DOHH2 (cell line): ENCODE measurements around the gene ELL3.
A peak's percentile ranks its signal among the peaks of the same experiment; 100 is the strongest.
"Not testable (repeated sequence)": the region's sequence is repeated elsewhere in the genome, so short reads cannot be mapped to it uniquely, and the experiment has no call there.

Experiments used
- H3F3A ChIP-seq: fragments of 200-600 bp; sonication (generic), shearing (Covaris generic); 2 replicates; pipeline ENCODE4 v1.6.0; 2016; ENCODE audit warnings: antibody characterized with exemption, mild to moderate bottlenecking; ENCODE audit not compliant: control insufficient read depth, insufficient read depth
- H3K27ac ChIP-seq: fragments of 200-600 bp; sonication (generic); 2 replicates; pipeline ENCODE4 v1.5.1; 2014; ENCODE audit warnings: low read depth, mild to moderate bottlenecking, low read length, moderate library complexity
- H3K27me3 ChIP-seq: fragments of 200-600 bp; sonication (generic); 2 replicates; pipeline ENCODE4 v1.6.1; 2014; ENCODE audit warnings: mild to moderate bottlenecking, low read length, mixed read lengths; ENCODE audit not compliant: control insufficient read depth
- H3K36me3 ChIP-seq: fragments of 200-600 bp; sonication (generic); 2 replicates; pipeline ENCODE4 v1.6.1; 2014; ENCODE audit warnings: mild to moderate bottlenecking, low read length, moderate library complexity, mixed read lengths; ENCODE audit not compliant: control insufficient read depth
- H3K4me1 ChIP-seq: fragments of 200-600 bp; sonication (generic); 2 replicates; pipeline ENCODE4 v1.6.1; 2014; ENCODE audit warnings: mild to moderate bottlenecking, low read length, mixed read lengths; ENCODE audit not compliant: control insufficient read depth
- H3K4me2 ChIP-seq: fragments of 200-600 bp; sonication (generic); 2 replicates; pipeline ENCODE4 v1.6.0; 2014; ENCODE audit warnings: mild to moderate bottlenecking, low read length, moderate library complexity
- H3K4me3 ChIP-seq: fragments of 200-600 bp; sonication (generic); 2 replicates; pipeline ENCODE4 v1.5.1; 2014; ENCODE audit warnings: mild to moderate bottlenecking, low read length, mixed read lengths
- H3K79me2 ChIP-seq: fragments of 200-600 bp; sonication (generic); 2 replicates; pipeline ENCODE4 v1.6.1; 2014; ENCODE audit warnings: mild to moderate bottlenecking, low read length, mixed read lengths; ENCODE audit not compliant: control insufficient read depth
- H3K9me2 ChIP-seq: fragments of 200-600 bp; sonication (generic); replicated peaks from 2 replicates; pipeline ENCODE4 v1.6.1; 2014; ENCODE audit warnings: mild to moderate bottlenecking, low read length, mixed read lengths; ENCODE audit not compliant: control insufficient read depth
- H3K9me3 ChIP-seq: fragments of 200-600 bp; sonication (generic); 2 replicates; pipeline ENCODE4 v1.6.1; 2014; ENCODE audit warnings: antibody characterized with exemption, low read length, mixed read lengths; ENCODE audit not compliant: control insufficient read depth, insufficient read depth
- H4K20me1 ChIP-seq: fragments of 200-600 bp; sonication (generic); 2 replicates; pipeline ENCODE4 v1.6.0; 2014; ENCODE audit warnings: low read depth, mild to moderate bottlenecking, antibody characterized with exemption, low read length, moderate library complexity; ENCODE audit not compliant: control insufficient read depth, insufficient read depth
- CTCF ChIP-seq: fragments of 200-600 bp; sonication (generic); IDR thresholded peaks from one replicate; pipeline ENCODE4 v1.5.1; 2014; ENCODE audit warnings: antibody characterized with exemption, mild to moderate bottlenecking, low read depth, low read length; ENCODE audit not compliant: poor library complexity, severe bottlenecking
- EZH2phosphoT487 ChIP-seq: fragments of 200-600 bp; sonication (generic); IDR thresholded peaks from 2 replicates; pipeline ENCODE4 v1.6.1; 2017; ENCODE audit warnings: borderline replicate concordance, mild to moderate bottlenecking, antibody characterized with exemption, low read length, moderate library complexity, mixed read lengths

Gene ELL3

GRCh38 chr15:43776718-43777266 lies at the start of gene ELL3:
TSS of gene ELL3 (minus strand) at chr15:43776966. CDS start at chr15:43776901, 65 bp downstream.
- peak within 1 kb of the TSS; percentile 93 for H3K4me2 ChIP-seq
- H3K4me1 ChIP-seq = peaks cover 77% of the 10 kb centered on the region
- H3K4me3 ChIP-seq = peak within 1 kb of the TSS; percentile 95
- H3K36me3 ChIP-seq = peaks cover 77% of the 10 kb centered on the region
- TF ChIP-seq EZH2phosphoT487 (no peak), CTCF (no peak)
- peaks cover 65% of the 10 kb centered on the region for H3F3A ChIP-seq
- H3K27ac ChIP-seq = peak within 1 kb of the TSS; percentile 97
- H3K79me2 ChIP-seq = peaks cover 86% of the 10 kb centered on the region
- H3K9me3 ChIP-seq = no peaks in the 10 kb centered on the region
- H4K20me1 ChIP-seq = peaks cover 11% of the 10 kb centered on the region; the same call in 1 of the 2 replicates
- no peaks in the 10 kb centered on the region for H3K27me3 ChIP-seq
- no peaks in the 10 kb centered on the region for H3K9me2 ChIP-seq

GRCh38 chr15:43826029-43826507 lies 49.3 kb upstream of the ELL3 start:
- H4K20me1 ChIP-seq = peaks cover 13% of the 10 kb centered on the region; the same call in 1 of the 2 replicates
- H3K79me2 ChIP-seq = peaks cover 98% of the 10 kb centered on the region
- H3K4me2 ChIP-seq = peak overlapping the region; percentile 92
- H3K9me3 ChIP-seq = no peaks in the 10 kb centered on the region
- H3K4me1 ChIP-seq = peaks cover 61% of the 10 kb centered on the region
- H3K36me3 ChIP-seq = peaks cover 69% of the 10 kb centered on the region
- TF ChIP-seq EZH2phosphoT487 = no peak
- no peak for TF ChIP-seq CTCF
- peaks cover 17% of the 10 kb centered on the region for H3F3A ChIP-seq
- H3K27ac ChIP-seq = peak overlapping the region; percentile 83
- H3K9me2 ChIP-seq = no peaks in the 10 kb centered on the region
- H3K27me3 ChIP-seq = no peaks in the 10 kb centered on the region
- H3K4me3 ChIP-seq = peak overlapping the region; percentile 85

- not testable (repeated sequence) for H3K9me2 ChIP-seq, H3K4me3 ChIP-seq, H3K9me3 ChIP-seq, H3K27me3 ChIP-seq
- peak overlapping the region; percentile 83 for H3K27ac ChIP-seq
- H3K4me1 ChIP-seq = peaks cover 59% of the 10 kb centered on the region
- H4K20me1 ChIP-seq = peaks cover 15% of the 10 kb centered on the region; the same call in 1 of the 2 replicates
- peaks cover 98% of the 10 kb centered on the region for H3K79me2 ChIP-seq
- peaks cover 68% of the 10 kb centered on the region for H3K36me3 ChIP-seq
- peak overlapping the region; percentile 65; the same call in 1 of the 2 replicates for H3K4me2 ChIP-seq
- H3F3A ChIP-seq = peaks cover 17% of the 10 kb centered on the region
Observed at GRCh38 chr15:43825305-43825704, 48.5 kb upstream of the ELL3 start.

- H3F3A ChIP-seq = peaks cover 14% of the 10 kb centered on the region
- peaks cover 68% of the 10 kb centered on the region for H3K36me3 ChIP-seq
- H3K4me3 ChIP-seq = peak within 1 kb of the TSS; percentile 98
- H3K27me3 ChIP-seq = no peaks in the 10 kb centered on the region
- H3K4me1 ChIP-seq = peaks cover 58% of the 10 kb centered on the region
- H3K9me3 ChIP-seq = no peaks in the 10 kb centered on the region
- H3K9me2 ChIP-seq = no peaks in the 10 kb centered on the region
- TF ChIP-seq CTCF = no peak
- no peak for TF ChIP-seq EZH2phosphoT487
- peak within 1 kb of the TSS; percentile 65 for H3K4me2 ChIP-seq
- H3K27ac ChIP-seq = peak within 1 kb of the TSS; percentile 83
- H4K20me1 ChIP-seq = peaks cover 8% of the 10 kb centered on the region; the same call in 1 of the 2 replicates
- H3K79me2 ChIP-seq = peaks cover 98% of the 10 kb centered on the region
Observed at GRCh38 chr15:43824302-43825246, 47.8 kb upstream of the ELL3 start, which contains the start of gene MFAP1. TSS of gene MFAP1 (minus strand) at chr15:43824690. CDS start at chr15:43824569, 121 bp downstream.
